Natural killer cell (primary cell): ENCODE data around the gene TAPT1. TPM values are rescaled to one million over a fixed set of nuclear protein-coding genes. Genes with fewer than 3 reads are reported as not detected.

Experiments
- ATAC-seq, 3 donors: fragments of 150-1000 bp in 2 of 3; fragments of 200-7000 bp in 1 of 3; cut with Tn5 transposase; 1 replicate in 1 of 3; 2 replicates in 2 of 3; pipeline ENCODE4 v1.10.0; 2021; ENCODE audit warnings: mild to moderate bottlenecking in 2 of 3, moderate library complexity in 2 of 3
- DNase-seq, 2 donors: peaks; one replicate each; pipeline versions ENCODE4 v3.0.0 to v3.0.0-alpha.2; 2013 to 2021; ENCODE audit warnings: mixed read lengths in 1 of 2
- H3K27ac ChIP-seq: one replicate; pipeline ENCODE4 v1.5.1; 2013; ENCODE audit warnings: mild to moderate bottlenecking, low read length
- H3K27me3 ChIP-seq: one replicate; pipeline ENCODE4 v1.6.1; 2013; ENCODE audit warnings: low read length; ENCODE audit not compliant: control insufficient read depth, insufficient read depth
- H3K36me3 ChIP-seq: one replicate; pipeline ENCODE4 v1.6.1; 2013; ENCODE audit warnings: low read length; ENCODE audit not compliant: control insufficient read depth, insufficient read depth
- H3K4me1 ChIP-seq: one replicate; pipeline ENCODE4 v1.6.1; 2013; ENCODE audit warnings: low read length; ENCODE audit not compliant: control insufficient read depth, insufficient read depth
- H3K4me3 ChIP-seq: one replicate; pipeline ENCODE4 v1.5.1; 2013; ENCODE audit warnings: low read length
- H3K9me3 ChIP-seq: one replicate; pipeline ENCODE4 v1.6.1; 2013; ENCODE audit warnings: low read length; ENCODE audit not compliant: control insufficient read depth, insufficient read depth
- H3K27ac Mint-ChIP-seq, 2 donors: one replicate each; pipeline ENCODE4 v1.8.0; 2022; ENCODE audit warnings: mild to moderate bottlenecking in 2 of 2, mixed read lengths in 2 of 2, moderate library complexity in 1 of 2
- H3K27me3 Mint-ChIP-seq, 2 donors: one replicate each; pipeline ENCODE4 v1.8.0; 2022; ENCODE audit warnings: low read depth in 2 of 2, mixed read lengths in 2 of 2
- H3K36me3 Mint-ChIP-seq: one replicate; pipeline ENCODE4 v1.8.0; 2022; ENCODE audit warnings: mixed read lengths
- H3K4me1 Mint-ChIP-seq, 2 donors: one replicate each; pipeline ENCODE4 v1.8.0; 2022; ENCODE audit warnings: mixed read lengths in 2 of 2
- H3K4me3 Mint-ChIP-seq: one replicate; pipeline ENCODE4 v1.8.0; 2022; ENCODE audit warnings: mild to moderate bottlenecking, moderate library complexity, mixed read lengths
- H3K9me3 Mint-ChIP-seq, 2 donors: one replicate each; pipeline ENCODE4 v1.8.0; 2022; ENCODE audit warnings: mixed read lengths in 2 of 2
- WGBS: methylation state at CpG from one replicate; pipeline ENCODE4 v1.1.7; 2013; ENCODE audit warnings: missing lambda C conversion rate; ENCODE audit not compliant: insufficient coverage; 5-methylcytosine and 5-hydroxymethylcytosine counted together
- intact Hi-C: fragments of 100-400 bp; cut with micrococcal nuclease; formaldehyde crosslinking; loops from one replicate; pipeline ENCODE4 v1.14.2; 2022
- total RNA-seq, 4 donors: library from RNA; stranded (reverse); fragments of 120-200 nt in 1 of 4; gene quantifications; one replicate each; pipeline versions ENCODE4 v1.2.3 to v1.2.4, GENCODE V29; 2013 to 2022
- TF ChIP-seq, protein P1 (sequence below): fragments of 200-600 bp; IDR thresholded peaks from one replicate; pipeline ENCODE4 v1.8.0; 2022; ENCODE audit warnings: antibody characterized with exemption

The TAPT1 gene
- total RNA-seq, 3 donors from 2014 or later (not counting 1 experiment from before 2014, with no cell fraction given) = 52.5 to 67.5 (median 52.7) TPM

DNA sequence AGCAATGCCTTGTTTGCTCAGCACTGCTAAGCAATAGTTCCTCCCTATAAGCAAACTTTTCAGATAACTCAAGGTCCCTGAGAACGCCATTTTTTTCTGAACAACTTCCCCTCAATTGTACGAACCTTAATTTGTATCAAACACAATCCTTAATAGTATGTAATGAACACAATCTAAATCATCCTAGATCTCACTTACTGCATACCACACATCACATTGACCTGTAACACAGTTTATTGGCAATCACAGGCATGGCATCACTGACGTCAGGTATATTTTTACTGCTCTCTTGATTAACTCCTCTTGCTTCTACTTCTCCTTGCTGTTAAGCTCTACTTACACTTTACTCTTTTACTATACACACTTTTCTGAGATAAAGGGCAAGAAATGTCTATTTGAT is 67.0 kb downstream of the TAPT1 start:
- peaks cover 0 to 7% of the 10 kb centered on the region in 2 donors for H3K4me1 Mint-ChIP-seq
- TF ChIP-seq, protein P1, sequence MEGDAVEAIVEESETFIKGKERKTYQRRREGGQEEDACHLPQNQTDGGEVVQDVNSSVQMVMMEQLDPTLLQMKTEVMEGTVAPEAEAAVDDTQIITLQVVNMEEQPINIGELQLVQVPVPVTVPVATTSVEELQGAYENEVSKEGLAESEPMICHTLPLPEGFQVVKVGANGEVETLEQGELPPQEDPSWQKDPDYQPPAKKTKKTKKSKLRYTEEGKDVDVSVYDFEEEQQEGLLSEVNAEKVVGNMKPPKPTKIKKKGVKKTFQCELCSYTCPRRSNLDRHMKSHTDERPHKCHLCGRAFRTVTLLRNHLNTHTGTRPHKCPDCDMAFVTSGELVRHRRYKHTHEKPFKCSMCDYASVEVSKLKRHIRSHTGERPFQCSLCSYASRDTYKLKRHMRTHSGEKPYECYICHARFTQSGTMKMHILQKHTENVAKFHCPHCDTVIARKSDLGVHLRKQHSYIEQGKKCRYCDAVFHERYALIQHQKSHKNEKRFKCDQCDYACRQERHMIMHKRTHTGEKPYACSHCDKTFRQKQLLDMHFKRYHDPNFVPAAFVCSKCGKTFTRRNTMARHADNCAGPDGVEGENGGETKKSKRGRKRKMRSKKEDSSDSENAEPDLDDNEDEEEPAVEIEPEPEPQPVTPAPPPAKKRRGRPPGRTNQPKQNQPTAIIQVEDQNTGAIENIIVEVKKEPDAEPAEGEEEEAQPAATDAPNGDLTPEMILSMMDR = no peak
- H3K27me3 Mint-ChIP-seq = no peaks in the 10 kb centered on the region
- H3K36me3 Mint-ChIP-seq = no peaks in the 10 kb centered on the region
- no peaks in the 10 kb centered on the region for H3K27me3 ChIP-seq
- ATAC-seq (no peak), DNase-seq (no peak)
- H3K27ac ChIP-seq = no peak overlapping the region
- H3K4me3 ChIP-seq = no peak overlapping the region
- H3K4me3 Mint-ChIP-seq = no peak overlapping the region
- no peaks in the 10 kb centered on the region for H3K9me3 ChIP-seq
- intact Hi-C loops = no loop called here
- H3K4me1 ChIP-seq = no peaks in the 10 kb centered on the region
- no peaks in the 10 kb centered on the region for H3K9me3 Mint-ChIP-seq
- peaks cover 18% of the 10 kb centered on the region for H3K36me3 ChIP-seq
- WGBS = 94% methylated on average over 3 of the region's 3 CpGs
- no peak overlapping the region for H3K27ac Mint-ChIP-seq

DNA sequence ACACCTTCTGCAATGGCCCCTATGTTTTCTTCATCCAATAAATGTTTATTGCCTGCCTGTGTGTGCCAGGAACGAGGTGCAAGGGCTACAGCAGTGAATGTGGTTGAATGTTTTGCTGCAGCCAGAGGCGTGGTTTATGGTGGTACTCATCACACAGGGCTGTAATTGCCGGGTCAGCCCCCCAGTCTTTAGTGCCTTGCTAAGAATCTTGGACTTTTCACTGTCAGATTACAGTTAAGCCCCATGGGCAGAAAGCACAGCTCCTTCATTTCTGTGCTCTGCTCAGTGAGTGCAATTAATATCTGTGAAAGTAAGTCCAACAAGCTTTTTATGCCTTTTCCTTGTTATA is 67.8 kb downstream of the TAPT1 start:
- no peaks in the 10 kb centered on the region for H3K9me3 Mint-ChIP-seq
- Histone ChIP-seq H3K9me3 (no peaks in the 10 kb centered on the region), H3K4me3 (no peak overlapping the region), H3K36me3 (peaks cover 9% of the 10 kb centered on the region), H3K4me1 (no peaks in the 10 kb centered on the region), H3K27ac (no peak overlapping the region), H3K27me3 (no peaks in the 10 kb centered on the region)
- WGBS = 75% methylated on average over 3 of the region's 3 CpGs
- DNase-seq (no peak), ATAC-seq (no peak)
- H3K4me1 Mint-ChIP-seq = peaks cover 0 to 7% of the 10 kb centered on the region in 2 donors
- no peaks in the 10 kb centered on the region for H3K27me3 Mint-ChIP-seq
- H3K4me3 Mint-ChIP-seq = no peak overlapping the region
- no peaks in the 10 kb centered on the region for H3K36me3 Mint-ChIP-seq
- no peak overlapping the region for H3K27ac Mint-ChIP-seq
- TF ChIP-seq, protein P1 = no peak
- intact Hi-C loops = no loop called here

DNA sequence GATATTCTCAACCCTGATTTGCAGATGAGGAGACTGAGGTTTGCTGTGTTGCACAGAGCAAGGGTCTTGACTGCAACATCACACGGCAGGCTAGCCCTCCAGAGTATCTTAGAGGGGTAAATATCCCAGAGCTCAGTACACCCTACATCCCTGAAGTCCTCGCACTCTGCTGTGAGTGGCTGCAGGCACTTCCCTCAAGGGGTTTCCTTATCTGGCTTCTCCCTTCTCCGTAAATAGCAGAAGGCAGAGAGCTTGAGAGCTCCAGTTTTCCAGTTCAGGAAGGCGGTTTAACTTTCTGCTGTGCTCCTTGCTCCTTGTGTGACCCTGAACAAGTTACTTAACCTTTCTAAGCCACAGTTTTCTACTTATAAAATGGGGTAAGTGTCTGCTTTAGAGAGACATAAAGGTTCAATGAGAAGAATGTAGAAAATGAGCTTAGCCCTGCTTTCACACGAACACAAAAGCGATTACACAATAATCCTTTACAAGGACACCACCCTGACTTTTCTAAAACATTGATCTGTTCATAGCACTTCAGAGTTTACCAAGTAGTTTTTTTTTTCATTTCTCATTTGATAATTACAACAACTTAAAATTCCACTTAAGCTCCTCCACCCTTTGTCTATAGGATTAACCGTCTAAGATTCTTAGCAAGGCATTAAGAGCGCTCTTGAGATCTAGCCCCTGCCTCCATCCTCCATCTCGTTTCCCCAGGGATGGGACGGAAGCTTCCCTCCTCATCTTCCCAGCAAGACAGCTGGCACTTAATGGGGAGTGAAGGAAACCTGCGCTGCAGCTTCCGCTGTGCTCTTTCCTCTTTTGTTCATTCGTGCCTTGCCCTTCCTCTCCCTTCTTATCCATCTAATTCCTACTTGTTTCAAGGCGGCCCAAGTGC is 68.4 kb downstream of the TAPT1 start:
- H3K4me1 ChIP-seq = no peaks in the 10 kb centered on the region
- intact Hi-C loops = no loop called here
- no peaks in the 10 kb centered on the region for H3K27me3 Mint-ChIP-seq
- no peaks in the 10 kb centered on the region for H3K9me3 ChIP-seq
- WGBS = 88% methylated on average over 14 of the region's 14 CpGs
- TF ChIP-seq, protein P1 = no peak
- H3K27ac ChIP-seq = no peak overlapping the region
- H3K27ac Mint-ChIP-seq = no peak overlapping the region
- H3K9me3 Mint-ChIP-seq = no peaks in the 10 kb centered on the region
- peaks cover 0 to 7% of the 10 kb centered on the region in 2 donors for H3K4me1 Mint-ChIP-seq
- no peaks in the 10 kb centered on the region for H3K36me3 Mint-ChIP-seq
- ATAC-seq = no peak
- H3K36me3 ChIP-seq = peaks cover 5% of the 10 kb centered on the region
- no peak for DNase-seq
- no peak overlapping the region for H3K4me3 ChIP-seq
- H3K27me3 ChIP-seq = no peaks in the 10 kb centered on the region
- no peak overlapping the region for H3K4me3 Mint-ChIP-seq
